Fibroblast of the aortic adventitia (primary cell): ENCODE data around the gene WDPCP. TPM values are rescaled to one million over a fixed set of nuclear protein-coding genes. Genes with fewer than 3 reads are reported as not detected.

Source experiments
- DNase-seq: peaks from one replicate; pipeline ENCODE4 v3.0.0-alpha.2; 2010; ENCODE audit warnings: low read depth
- H3K4me3 ChIP-seq: 2 replicates; pipeline ENCODE4 v1.5.1; 2011; ENCODE audit warnings: low read depth, mild to moderate bottlenecking, control low read depth, low read length, moderate library complexity
- total RNA-seq: library from RNA; depleted of rRNA; stranded (reverse); fragments of >200 nt; gene quantifications from 2 replicates; pipeline ENCODE4 v1.2.3, GENCODE V29; 2012; ENCODE audit warnings: low replicate concordance
- TF ChIP-seq, protein P1 (sequence below): IDR thresholded peaks from 2 replicates; pipeline ENCODE4 v1.5.1; 2011; ENCODE audit warnings: mild to moderate bottlenecking, low read length, control low read depth, inconsistent platforms; ENCODE audit not compliant: insufficient read depth

Gene WDPCP
- total RNA-seq, 1 donor: 12.4 TPM

DNA sequence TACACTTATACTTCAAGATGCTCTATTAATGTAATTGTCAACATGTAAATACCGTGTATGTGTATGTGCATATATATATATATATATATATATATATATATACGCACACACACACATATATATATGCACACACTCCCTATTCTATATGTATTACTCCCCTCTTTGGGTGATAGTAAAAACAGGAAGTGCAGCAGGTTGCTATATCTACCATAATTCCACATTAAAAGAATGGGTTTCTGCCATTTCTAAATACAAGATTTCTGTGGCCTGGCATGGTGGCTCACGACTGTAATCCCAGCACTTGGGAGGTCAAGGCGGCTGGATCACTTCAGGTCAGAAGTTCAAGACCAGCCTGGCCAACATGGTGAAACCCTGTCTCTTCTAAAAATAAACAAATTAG, 460.7 kb downstream of the WDPCP start:
- TF ChIP-seq, protein P1, sequence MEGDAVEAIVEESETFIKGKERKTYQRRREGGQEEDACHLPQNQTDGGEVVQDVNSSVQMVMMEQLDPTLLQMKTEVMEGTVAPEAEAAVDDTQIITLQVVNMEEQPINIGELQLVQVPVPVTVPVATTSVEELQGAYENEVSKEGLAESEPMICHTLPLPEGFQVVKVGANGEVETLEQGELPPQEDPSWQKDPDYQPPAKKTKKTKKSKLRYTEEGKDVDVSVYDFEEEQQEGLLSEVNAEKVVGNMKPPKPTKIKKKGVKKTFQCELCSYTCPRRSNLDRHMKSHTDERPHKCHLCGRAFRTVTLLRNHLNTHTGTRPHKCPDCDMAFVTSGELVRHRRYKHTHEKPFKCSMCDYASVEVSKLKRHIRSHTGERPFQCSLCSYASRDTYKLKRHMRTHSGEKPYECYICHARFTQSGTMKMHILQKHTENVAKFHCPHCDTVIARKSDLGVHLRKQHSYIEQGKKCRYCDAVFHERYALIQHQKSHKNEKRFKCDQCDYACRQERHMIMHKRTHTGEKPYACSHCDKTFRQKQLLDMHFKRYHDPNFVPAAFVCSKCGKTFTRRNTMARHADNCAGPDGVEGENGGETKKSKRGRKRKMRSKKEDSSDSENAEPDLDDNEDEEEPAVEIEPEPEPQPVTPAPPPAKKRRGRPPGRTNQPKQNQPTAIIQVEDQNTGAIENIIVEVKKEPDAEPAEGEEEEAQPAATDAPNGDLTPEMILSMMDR: no peak
- no peak for DNase-seq
- H3K4me3 ChIP-seq: no peak overlapping the region

DNA sequence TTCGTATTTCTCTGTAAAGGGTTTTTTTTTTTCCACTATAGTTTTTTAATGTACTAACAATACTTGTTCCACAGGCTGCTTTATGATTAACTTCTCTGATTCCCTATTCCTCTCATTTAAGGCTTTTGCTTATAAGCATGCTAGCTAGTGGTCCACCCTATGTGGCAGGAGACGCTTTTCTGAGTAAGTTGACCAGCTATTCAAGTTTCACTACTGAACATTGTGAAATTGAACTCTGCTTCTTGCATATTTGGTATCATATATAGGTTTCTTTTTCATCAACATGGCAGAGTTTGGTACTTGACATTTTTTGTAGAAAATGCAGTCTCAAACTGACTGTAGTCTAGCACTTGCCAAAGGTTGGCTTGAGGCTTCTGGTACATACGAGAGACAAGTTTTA, 463.4 kb downstream of the WDPCP start:
- no peak overlapping the region for H3K4me3 ChIP-seq
- TF ChIP-seq, protein P1: no peak

DNA sequence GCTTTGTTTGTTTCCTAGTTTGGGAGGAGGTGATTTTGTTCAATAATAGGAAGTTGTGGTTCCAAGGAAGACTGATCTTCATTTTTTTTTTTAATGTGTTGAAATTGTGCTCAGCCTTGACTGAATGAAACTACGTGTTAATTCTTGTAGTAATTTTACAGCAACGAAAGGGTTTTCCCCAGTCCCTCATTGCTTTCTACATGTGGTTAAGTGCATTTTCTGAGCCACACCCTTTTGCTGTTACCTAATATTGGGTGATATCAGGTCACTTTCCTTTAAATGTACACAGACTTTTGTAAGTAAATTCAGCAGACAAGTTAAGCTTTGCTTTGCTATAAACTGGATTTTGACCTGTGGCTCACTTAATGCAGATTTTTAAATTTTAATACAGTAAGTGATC, 464.1 kb downstream of the WDPCP start:
- no peak overlapping the region for H3K4me3 ChIP-seq
- DNase-seq: peak; percentile 0
- TF ChIP-seq, protein P1: no peak

More for the DNA sequence above, 463.4 kb downstream of the WDPCP start:
- no peak for DNase-seq

DNA sequence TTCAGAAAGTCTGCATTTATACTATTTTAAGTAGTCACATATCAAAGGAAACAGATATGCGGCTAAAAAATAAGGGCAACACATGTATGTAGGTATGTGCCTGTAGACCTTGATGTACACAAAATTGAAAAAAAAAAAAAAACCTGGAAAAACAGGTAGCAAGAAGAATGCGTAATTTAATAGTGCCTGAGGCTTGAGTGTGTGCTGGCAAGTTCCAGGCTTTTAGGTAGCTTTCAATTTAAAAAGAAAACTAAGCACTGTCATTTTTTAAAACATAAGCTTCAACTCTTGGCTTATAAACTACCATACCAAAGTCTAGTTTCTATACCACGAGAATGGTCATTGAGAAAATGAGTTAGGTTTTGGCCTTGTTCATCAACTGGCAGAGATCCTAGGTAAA, 465.4 kb downstream of the WDPCP start:
- no peak overlapping the region for H3K4me3 ChIP-seq
- DNase-seq: no peak
- TF ChIP-seq, protein P1: no peak

DNA sequence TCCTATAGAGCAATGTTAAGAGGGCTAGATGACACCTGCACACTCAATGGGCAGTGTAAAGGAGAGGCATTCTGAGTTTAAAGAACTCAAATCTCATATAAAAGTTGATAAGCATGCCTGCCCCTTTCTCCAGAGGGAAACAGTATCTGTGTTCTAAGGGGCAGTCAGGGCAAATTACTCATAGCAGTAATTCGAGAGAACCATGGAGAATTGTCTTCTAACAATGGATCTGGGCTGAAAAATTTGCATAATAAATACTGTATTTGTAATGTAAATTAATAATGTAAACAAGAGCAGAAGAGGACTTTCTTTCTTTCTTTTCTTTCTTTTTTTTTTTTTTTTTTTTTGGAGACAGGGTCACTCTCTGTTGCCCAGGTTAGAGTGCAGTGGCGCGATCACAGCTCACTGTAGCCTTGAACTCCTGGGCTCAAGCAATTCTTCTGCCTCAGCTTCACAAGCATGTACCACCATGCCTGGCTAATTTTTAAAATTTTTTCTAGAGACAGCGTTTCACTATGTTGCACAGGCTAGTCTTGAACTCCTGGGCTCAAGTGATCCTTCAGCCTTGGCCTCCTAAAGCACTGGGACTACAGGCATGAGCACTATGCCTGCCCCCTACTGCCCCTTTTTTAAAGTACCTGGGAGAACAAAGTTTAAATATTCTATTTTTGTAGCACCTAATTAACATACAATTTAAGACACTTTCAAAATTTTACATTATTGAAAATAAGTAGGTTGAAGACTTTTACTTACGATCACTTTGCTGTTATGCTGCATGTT, 467.0 kb downstream of the WDPCP start:
- H3K4me3 ChIP-seq: no peak overlapping the region
- no peak for DNase-seq
- TF ChIP-seq, protein P1: no peak

DNA sequence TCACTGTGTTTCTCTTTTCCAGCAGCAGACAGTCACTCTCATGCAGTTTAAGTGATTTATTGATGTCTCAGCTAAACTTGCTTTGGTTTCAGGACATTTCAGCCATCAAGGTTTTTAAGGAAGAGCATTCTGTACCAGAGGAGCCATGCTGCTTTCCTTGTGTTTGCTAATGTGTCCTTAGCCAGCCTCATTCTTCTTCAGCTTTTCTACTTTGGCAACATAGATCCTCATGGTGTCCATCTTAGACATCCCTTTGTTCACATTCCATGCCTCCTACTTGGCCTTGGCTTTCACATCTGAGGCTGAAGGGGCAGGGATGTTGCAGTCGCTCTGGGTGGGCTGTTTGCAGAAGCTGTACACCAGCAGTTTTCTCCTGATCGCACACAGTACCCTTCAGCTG, 469.5 kb downstream of the WDPCP start:
- no peak for DNase-seq
- H3K4me3 ChIP-seq: no peak overlapping the region
- TF ChIP-seq, protein P1: no peak

DNA sequence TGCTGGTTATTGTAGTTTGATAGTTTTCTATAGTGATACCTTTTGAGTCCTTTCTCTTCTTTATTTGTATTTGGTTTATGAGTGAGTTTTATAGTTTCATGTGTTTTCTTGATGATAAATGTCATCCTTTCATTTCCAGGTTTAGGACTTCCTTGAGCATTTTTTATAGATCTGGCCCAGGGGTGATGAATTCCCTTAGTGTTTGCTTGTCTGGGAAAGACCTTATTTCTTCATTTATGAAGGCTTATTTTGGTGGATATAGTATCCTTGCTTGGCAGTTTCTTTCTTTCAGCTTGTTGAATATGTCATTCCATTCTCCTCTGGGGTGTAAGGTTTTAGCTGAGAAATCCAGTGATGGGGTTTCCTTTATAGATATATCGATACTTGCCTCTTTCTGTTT, 483.8 kb downstream of the WDPCP start:
- DNase-seq: no peak
- no peak overlapping the region for H3K4me3 ChIP-seq
- TF ChIP-seq, protein P1: no peak
